CD4-positive, alpha-beta T cell treated with Interleukin-10 for 1 hour (primary cell): ENCODE data around the gene FAXDC2.

ENCODE experiments used
- DNase-seq: peaks from one replicate; pipeline ENCODE4 v3.0.0-alpha.2; 2020

FAXDC2 gene, protein sequence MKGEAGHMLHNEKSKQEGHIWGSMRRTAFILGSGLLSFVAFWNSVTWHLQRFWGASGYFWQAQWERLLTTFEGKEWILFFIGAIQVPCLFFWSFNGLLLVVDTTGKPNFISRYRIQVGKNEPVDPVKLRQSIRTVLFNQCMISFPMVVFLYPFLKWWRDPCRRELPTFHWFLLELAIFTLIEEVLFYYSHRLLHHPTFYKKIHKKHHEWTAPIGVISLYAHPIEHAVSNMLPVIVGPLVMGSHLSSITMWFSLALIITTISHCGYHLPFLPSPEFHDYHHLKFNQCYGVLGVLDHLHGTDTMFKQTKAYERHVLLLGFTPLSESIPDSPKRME

DNA sequence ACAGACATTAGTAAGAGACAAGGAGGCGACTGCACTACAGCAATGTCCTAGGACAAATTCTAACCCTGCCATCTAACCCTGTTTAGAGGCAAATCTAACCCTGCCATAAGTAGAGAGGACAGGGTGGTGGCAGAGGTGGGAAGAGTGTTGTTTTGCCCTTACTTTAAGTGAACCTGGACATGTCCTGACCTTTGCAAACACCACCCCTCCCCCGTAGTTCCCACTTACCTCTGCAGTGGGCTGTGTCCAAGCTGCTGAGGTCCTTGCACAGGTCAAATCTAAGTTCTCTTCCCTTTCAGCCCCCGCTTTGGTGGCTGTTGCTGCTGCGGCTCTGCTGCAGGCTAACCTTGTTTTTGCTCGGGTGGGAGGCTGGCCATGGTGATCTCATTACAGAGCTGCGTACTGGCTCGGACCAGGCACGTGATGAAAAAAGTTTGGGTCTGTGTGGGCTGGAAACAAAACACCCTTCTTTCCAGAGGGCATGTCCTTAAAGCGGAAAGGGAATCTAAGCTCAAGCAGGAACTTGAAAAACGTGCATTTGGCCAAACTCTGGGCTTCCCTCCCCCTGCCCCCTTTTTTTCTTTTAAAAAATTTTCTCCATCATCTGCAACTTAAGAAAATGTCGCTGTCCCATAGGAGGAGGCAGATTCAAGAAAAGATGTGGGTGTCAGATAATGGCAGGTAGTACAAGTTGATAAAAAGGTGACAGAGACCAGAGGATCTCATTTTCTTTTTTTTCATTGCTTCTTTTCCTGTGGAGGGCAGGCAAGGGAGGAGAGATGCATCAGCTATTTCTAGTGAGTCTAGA lies at the start of gene FAXDC2:
TSS of gene FAXDC2 (minus strand) at position 349 of the 808 bp plus-strand sequence. CDS start 12,425 bp downstream, outside the sequence.
- DNase-seq: no peak

DNA sequence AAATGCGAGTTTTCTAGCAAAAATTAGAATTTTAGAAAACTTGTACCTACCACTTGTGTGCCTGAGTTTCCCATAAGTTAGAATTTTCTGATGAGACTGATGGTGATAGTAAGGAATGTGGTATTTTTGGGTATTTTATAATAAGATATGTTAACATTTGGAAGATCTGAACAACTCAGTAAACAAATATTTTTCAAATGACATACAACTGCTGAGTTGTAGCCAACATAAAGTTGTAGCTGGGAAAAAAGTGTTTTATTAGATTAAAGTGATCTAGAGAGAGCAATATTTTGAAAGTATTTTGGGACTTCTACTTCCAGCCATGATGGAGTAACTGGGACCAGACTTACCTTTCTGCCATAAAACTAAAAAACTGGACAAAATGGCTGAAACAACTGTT lies 49.7 kb upstream of the FAXDC2 start:
- no peak for DNase-seq

DNA sequence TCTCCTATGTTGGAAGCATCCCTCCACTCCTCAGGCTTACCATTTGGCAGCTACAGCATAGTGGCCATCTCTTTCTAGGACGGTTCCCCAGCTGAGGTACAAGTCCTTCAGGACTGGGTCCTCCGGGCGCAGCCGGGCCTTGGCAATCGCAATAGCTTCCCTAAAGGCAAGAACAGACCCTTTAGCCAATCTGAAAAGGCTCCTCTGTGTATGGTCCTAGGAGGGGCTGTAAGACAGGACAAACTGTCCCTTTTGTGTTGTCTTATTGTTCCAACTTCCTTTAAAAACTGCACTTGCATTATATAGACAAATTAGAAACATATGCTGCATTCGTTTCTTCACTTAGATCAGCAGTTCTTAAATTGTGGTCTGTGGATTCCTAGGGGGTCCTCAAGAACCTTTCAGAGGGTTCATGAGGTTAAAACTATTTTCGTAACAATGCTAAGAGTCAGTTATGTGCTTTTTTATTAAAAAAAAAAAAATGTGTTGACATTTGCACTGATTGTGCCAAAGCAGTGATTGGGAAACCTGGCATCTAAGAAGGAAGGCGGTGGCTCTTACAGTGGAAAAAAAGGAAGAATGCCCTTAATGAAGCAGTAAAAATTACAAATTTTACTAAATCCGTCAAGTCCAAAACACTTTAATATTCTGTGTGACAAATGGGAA lies 48.9 kb upstream of the FAXDC2 start:
- DNase-seq: no peak

DNA sequence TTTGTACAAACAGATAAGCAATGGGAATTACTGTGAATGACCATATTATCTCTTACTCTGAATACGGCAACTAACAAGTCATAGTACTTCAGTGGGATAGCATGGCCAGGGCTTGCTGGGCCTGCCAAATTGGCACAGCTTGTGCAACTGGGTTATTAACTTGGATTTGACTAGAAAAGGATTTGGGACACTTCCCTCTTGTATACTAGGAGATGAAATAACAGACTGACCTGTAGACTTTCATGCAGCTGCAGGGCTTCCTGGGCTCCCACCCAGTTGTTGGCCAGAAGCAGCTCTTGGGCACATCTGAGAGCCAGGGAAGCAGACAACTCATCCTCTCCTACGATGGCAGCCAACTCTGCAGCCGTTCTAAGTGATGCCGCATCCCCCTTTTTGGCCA lies 47.8 kb upstream of the FAXDC2 start:
- no peak for DNase-seq

DNA sequence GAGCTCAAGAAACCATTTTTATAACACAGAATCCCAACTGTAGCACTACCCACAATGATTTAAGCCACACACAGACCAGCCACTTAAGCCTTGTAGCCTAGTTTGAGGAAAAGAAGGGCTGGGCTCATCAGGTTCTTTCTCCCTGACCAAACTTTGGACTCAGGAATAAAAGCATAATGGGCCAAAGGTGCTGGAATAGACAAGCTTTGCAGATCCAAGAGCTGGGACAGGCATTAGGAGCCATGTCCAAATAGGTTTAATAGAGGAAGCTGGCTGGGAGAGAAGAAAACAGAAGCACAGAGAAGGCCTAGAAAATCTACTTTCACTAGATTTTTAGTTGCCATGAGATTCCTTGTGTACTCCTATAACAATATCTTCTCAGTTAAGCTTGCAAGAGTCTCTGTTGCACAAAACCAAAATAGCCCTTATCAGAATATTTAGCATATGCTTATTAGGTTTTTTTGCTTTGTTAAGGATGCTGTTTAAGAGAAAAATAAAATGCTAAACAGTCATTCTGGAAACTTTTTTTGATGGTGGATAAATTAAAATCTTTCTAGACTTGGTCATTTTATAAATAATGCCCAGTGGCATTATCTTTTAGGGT lies 46.3 kb upstream of the FAXDC2 start:
- DNase-seq: no peak

DNA sequence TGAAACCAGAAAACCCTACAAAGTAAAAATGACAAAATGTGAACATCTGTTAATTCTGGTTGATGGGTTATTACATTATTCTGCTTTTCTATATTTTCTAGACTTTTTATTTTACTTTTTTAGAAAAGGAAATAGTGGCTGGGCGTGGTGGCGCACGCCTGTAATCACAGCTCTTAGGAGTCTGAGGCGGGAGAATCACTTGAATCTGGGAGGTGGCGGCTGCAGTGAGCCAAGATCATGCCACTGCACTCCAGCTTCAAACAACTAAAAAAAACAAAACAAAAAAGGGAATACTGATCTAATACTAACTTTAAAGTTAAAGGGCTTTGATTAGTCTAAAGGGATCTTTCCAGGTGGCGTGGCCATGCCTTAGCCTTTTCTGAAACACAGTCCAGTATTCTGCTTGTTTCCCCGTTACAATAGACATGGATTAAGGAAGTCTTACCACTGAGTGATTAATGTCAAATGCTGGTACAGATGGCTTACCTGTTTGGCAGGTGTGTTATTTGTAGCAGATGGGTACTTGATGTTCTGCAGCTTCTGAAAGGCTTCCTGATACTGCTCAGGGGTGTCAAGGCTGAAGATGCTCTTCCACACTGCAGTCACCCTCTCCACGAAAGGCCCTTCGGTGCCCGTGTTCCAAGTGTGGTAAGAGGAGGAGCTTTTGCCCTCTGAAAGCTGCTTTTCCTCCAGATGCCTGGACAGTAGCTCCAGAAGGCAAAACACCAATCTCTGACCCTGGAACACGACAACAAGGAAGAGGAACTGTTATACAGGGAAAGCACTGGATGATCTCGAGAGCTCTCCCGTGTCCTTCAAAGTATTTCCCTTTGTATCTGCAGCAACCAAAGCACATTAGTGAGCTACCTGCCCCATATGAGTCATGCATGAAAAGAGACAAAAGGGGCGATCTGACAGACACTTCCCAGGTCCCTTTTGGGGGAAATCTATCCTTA lies 45.5 kb upstream of the FAXDC2 start:
- DNase-seq: no peak

DNA sequence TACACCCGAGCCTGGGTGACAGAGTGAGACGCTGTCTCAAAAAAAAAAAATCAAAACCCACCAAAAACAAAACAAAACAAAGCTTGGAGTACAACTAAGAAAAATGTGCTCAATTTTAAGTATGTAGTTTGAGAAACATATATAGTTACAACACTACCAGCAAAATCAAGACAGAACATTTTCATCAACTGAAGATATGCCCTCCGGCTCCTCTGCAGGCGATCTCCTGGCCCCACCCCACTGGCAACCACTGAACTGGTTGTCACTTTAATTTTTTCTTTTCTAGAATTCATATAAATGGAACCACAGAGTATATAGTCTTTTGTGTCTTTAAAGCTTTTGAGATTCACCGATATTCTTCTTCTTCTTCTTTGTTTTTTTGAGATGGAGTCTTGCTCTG lies 43.0 kb upstream of the FAXDC2 start:
- no peak for DNase-seq

DNA sequence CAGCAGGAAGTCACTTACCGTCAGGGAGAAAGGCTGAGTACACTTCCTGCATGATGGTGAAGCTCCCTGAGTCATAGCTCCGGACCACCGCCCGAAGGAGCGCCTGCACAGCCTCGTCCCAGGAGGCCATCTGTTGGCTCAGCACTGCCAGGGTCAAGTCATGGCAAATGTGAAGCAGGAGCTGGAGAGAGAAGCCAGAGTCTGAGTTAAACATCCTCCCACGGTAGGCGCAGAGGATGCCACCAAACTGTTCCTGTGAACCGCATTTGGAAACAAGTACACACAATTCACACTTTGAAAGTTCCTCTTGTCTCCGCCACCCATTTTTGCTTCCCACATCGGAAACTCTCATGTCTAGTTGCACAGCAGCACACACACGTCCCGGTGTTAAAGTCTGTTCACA lies 42.0 kb upstream of the FAXDC2 start:
- DNase-seq: no peak

DNA sequence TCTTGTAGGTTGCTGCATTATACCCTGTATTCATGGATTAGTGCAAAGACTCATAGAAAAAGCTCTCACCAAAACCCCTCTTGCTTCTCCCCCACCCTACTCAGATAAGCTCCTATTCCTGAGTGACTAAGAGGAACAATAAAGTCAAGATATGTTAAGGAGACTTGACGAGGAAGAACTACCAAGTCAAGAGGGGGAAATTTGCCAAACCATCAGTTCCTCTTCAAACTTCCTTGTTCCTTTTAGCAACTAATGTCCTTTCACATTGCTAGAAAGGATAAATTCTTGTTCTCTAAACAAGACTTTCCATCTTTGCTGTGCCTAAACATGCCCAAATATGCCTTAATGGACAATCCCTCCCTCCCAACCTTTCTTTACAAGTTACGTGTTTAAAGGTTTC lies 35.0 kb upstream of the FAXDC2 start:
- DNase-seq: no peak

DNA sequence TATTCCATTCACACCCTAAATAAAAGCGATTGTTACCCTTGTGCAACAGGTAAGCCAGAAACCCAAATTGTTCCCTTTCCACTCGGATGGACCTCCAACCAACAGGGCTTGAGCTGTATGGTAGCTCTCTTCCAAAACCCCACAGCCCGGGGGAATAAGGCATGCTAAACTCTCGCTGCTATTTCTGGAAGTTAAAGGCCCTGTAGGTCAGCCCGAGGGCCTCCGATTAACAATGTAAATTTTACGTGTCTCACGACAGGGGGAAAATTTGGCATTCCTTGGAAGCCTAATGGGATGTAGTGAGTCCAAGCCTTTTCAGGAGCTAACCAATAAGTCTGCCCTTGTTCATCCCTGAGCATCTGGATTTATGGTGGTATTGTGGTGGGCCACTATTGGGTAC lies 34.0 kb upstream of the FAXDC2 start:
- no peak for DNase-seq

DNA sequence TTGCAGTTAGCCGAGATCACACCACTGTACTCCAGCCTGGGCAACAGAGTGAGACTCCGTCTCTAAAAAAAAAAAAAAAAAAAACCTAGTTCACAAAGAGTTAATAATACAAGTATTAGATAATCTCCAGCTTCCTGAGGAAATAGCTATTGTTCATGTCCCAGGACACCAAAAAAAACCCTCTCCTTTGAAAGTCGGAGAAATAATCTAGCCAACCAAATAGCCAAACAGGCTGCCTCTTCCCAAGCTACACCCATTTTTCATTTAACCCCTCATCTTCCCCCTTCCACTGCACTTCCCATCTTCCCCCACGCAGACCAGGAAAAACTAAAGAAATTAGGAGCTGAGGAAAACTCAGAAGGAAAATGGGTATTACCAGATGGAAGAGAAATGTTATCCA lies 31.6 kb upstream of the FAXDC2 start:
- DNase-seq: no peak

DNA sequence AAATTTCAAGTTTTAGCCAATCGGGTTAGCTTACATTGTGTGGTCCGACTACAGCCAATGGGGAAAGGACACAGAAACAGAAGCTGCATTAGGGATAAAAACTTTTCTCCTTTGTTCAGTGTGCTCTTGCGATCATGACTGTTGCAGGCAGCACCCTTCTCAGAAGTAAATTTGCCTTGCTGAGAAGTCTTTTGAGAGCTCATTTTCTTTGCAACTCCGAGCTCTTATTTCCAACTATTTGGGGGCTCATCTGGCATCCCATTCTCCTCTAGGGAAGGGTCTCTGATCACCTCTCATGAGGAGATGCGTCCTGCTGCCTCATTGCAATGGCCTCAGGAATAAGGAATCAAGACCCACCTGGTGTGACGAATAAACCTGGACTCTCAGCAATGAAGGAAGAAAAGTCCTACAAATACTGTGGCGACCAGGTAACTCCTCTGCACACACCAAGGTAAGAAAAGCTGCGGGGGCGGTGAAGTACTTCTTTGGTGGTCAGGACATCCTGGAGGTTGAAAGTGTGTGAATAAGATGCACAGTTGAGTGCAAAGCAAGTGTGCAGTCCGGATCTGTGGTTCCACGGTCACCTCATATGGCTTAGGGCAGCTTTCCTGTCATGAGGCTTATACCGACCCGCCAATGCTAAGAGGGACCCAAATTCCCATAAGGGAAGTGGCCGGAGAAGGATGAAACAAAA lies 28.4 kb upstream of the FAXDC2 start:
- no peak for DNase-seq

DNA sequence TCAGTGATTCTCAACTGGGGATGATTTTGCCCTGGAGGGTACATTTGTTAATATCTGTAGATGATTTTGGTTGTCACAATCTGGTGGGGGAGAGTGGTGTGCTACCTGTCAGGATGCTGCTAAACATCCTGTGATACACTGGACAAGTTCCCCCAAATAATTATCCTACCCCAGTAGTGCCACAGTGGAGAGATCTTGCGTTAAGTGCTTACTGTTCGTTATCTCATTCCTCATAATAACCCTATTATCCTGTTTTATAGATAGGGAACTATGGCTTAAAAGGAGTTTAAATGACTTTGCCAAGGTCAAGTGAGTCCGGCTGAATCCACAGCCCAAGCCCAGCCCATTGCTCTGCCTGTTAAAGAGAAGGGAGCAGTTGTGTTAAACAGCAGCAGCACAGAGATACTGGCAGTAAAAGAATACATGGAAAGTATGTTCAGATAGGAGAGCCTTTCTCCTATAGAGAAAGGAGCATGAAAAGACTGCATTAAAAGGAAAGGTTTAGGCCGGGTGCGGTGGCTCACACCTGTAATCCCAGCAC lies 23.5 kb upstream of the FAXDC2 start:
- no peak for DNase-seq

DNA sequence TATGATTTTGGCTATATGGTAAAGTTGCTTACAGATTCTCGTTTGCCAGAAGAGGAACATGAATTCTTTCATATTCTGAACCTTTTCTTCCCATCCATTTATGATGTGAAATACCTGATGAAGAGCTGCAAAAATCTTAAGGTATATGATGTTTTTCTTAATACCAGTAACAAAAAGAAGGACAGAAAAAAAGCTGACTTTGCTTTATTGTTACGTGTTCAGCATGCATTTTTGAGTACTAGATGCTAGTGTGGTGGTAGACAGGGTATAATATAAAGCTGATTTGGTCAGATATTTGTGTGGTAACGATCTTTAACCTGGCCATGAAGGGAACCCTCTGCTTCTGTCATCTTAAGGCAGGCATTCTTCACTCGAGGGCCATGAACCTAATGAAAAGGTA lies 21.3 kb upstream of the FAXDC2 start:
- no peak for DNase-seq

DNA sequence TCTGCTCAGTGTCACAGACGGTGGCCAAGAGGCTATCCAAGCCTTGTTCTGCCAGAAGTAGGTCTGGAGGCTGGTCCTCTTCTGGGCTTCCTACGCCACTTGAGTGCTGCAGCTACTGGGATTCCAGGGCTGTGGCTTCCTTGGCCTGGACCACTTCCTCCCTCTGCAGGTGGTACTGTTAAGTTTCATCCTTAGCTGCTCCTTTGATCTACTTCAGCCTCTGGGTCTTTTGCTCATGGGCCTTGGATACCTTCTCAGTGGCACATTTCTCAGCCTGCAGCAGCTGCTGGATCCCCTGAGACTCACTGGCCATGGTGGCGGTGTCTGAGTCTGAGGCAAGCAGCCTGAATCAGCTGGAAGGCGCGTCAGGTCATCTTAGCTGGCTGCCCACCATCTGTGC lies 18.3 kb upstream of the FAXDC2 start:
- peak; percentile 15 for DNase-seq

DNA sequence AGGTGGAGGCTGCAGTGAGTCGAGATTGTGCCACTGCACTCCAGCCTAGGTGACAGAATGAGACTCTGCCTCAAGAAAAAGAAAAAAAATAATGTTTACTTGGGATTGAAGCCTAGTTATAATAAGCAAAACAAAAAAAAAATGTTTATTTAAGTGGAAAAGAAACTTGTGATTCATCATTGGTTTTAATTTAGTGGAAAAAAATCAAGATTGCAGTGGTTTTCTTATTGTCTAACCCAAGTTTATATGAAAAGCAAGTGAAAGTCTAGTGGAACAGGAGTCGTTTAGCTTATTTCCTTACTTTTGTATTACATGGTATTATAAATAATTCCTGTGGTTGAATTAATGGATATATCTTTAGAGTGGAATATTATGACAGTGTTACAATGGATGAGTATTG lies 16.4 kb upstream of the FAXDC2 start:
- no peak for DNase-seq

DNA sequence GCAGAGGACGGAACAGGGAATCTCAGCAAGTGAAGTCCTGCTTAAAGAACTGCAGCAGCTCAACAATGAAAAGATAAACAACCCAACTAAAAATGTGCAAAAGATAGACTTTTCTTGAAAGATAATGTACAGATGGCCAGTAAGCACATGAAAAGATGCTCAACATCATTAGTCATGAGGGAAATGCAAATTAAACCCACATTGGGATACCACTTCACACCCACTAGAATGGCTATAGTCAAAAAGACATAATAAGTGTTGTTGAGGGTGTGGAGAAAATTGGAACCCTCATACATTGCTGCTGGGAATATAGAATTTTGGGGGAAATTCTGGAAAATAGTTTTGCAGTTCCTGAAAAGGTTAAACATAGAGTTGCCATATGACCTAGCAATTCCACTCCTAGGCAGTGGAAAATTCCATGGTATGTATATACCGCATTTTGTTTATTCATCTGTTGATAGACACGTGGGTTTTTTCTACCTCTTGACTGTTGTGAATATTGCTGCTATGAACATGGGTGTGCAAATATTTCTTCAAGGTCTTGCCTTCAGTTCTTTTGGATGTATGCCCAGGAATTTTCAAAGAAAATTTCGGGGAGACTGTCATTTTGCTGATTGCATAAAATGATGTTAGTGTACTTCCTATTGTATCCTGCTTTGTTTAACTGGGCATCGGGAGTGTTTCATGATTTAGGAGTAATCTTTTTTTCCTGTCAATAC lies 15.2 kb upstream of the FAXDC2 start:
- no peak for DNase-seq

DNA sequence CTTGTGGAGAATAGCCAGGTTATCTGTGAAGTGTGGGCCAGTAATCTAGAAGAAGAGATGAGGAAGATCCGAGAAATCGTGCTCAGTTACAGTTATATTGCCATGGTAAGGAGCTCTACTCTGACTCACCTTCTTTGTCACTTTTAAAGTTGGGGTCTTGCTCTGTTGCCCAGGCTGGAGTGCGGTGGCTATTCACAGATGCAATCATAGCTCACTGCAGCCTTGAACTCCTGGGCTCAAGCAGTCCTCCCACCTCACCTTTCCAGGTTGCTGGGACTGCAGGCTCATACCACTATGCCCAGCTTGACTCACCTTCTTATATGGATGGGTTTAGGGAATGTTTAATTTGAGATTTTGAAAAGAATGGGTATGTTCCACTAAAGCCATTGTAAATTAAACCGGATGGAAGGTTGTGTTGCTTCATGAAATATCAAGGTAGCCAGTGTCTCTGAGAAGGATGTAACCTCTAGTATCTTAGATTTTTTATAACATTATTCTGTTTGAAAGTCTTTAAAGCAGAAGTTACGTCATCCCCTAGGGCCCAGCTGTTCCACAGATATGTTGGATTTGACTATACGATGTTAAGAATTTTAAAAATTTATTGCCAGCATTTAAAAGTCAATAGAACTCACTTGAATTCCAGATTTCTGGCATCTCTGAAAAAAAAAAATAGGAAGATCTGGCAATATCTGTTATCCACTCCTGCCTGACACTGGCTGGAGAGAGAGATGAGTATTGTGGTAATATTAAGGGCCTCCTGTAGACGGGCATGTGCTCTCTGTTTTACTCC lies 13.1 kb upstream of the FAXDC2 start:
- no peak for DNase-seq

DNA sequence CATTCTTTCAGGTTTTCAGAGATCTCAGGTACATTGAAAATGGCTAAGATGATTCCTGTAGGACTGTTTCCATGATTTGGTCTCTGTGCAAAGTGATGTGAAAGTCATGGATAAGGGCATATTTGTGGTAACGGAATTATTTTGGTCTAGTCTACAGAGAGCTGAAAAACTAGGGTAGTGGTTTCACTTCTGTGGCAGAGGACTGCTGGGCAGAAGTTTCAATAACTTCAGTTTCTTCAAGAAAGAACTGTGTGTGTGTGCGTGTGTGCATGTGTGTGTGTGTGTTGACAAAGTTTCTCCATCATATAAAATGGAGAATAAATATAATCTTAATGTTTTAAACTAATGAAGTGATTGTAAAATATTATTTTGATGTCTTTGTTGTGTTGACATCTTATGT lies 12.4 kb upstream of the FAXDC2 start:
- DNase-seq: no peak

DNA sequence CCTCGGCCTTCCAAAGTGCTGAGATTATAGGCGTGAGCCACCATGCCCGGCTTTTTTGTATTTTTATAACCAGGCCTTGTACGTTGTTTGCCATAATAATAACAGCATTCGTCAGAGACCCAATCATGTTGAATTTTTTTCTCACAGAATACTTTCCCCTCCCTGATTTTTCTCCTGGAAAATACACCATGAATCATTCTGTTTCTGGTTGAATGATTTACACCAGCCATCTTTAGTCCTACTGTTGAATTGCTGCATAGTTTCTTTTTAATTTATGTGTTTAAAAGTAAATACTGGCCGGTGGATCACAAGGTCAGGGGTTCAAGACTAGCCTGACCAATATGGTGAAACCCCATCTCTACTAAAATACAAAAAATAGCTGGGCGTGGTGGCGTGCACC lies 11.5 kb upstream of the FAXDC2 start:
- DNase-seq: no peak
